ENCODE data around the gene PCGF3. TPM values are rescaled to one million over a fixed set of nuclear protein-coding genes. Genes with fewer than 3 reads are reported as not detected.

PCGF3 gene
- total RNA-seq, 1 donor from 2014 or later: 58.5 TPM

GRCh38 chr4:785332-786073 lies 79.9 kb downstream of the PCGF3 start:
- no peaks in the 10 kb centered on the region for H3K36me3 ChIP-seq (ENCODE audit: control insufficient read depth, insufficient read depth, low read length)
- H3K4me3 ChIP-seq (ENCODE audit: low read depth, low read length): no peak overlapping the region
- DNase-seq (ENCODE audit: low read depth): no peak
- H3K27me3 ChIP-seq (ENCODE audit: control insufficient read depth, insufficient read depth, low read length): peaks cover 48% of the 10 kb centered on the region
- TF ChIP-seq CTCF (IDR thresholded peaks at IDR 0.05; ENCODE audit: insufficient read depth, low read length, poor library complexity, severe bottlenecking): no peak

- Histone ChIP-seq H3K36me3 (ENCODE audit: control insufficient read depth, insufficient read depth, low read length) (no peaks in the 10 kb centered on the region), H3K4me3 (ENCODE audit: low read depth, low read length) (no peak overlapping the region), H3K27me3 (ENCODE audit: control insufficient read depth, insufficient read depth, low read length) (peaks cover 53% of the 10 kb centered on the region)
- no peak for TF ChIP-seq CTCF (IDR thresholded peaks at IDR 0.05; ENCODE audit: insufficient read depth, low read length, poor library complexity, severe bottlenecking)
- DNase-seq (ENCODE audit: low read depth): no peak
These were observed 80.6 kb downstream of the PCGF3 start for GRCh38 chr4:786074-786741.

- TF ChIP-seq CTCF (IDR thresholded peaks at IDR 0.05; ENCODE audit: insufficient read depth, low read length, poor library complexity, severe bottlenecking): peak; percentile 41
- Histone ChIP-seq H3K27me3 (ENCODE audit: control insufficient read depth, insufficient read depth, low read length) (peaks cover 59% of the 10 kb centered on the region), H3K36me3 (ENCODE audit: control insufficient read depth, insufficient read depth, low read length) (no peaks in the 10 kb centered on the region), H3K4me3 (ENCODE audit: low read depth, low read length) (no peak overlapping the region)
- no peak for DNase-seq (ENCODE audit: low read depth)
These were observed 81.2 kb downstream of the PCGF3 start for GRCh38 chr4:786861-787300.

GRCh38 chr4:787561-787981 lies 81.9 kb downstream of the PCGF3 start:
- no peak overlapping the region for H3K4me3 ChIP-seq (ENCODE audit: low read depth, low read length)
- no peak for TF ChIP-seq CTCF (IDR thresholded peaks at IDR 0.05; ENCODE audit: insufficient read depth, low read length, poor library complexity, severe bottlenecking)
- peaks cover 66% of the 10 kb centered on the region for H3K27me3 ChIP-seq (ENCODE audit: control insufficient read depth, insufficient read depth, low read length)
- no peaks in the 10 kb centered on the region for H3K36me3 ChIP-seq (ENCODE audit: control insufficient read depth, insufficient read depth, low read length)
- DNase-seq (ENCODE audit: low read depth): no peak

- no peak overlapping the region for H3K4me3 ChIP-seq (ENCODE audit: low read depth, low read length)
- H3K36me3 ChIP-seq (ENCODE audit: control insufficient read depth, insufficient read depth, low read length): no peaks in the 10 kb centered on the region
- H3K27me3 ChIP-seq (ENCODE audit: control insufficient read depth, insufficient read depth, low read length): peaks cover 72% of the 10 kb centered on the region
- TF ChIP-seq CTCF (IDR thresholded peaks at IDR 0.05; ENCODE audit: insufficient read depth, low read length, poor library complexity, severe bottlenecking): no peak
- no peak for DNase-seq (ENCODE audit: low read depth)
These were observed 82.5 kb downstream of the PCGF3 start for GRCh38 chr4:788006-788635.

Data from kidney epithelial cell (primary cell).